Heart left ventricle (tissue), 13 donors: ENCODE measurements around the gene COX4I1.

ENCODE experiments used
- POLR2A ChIP-seq, 2 donors: fragments of 450-650 bp; IDR thresholded peaks; one replicate each; pipeline ENCODE4 v1.6.1; 2017; ENCODE audit warnings: antibody characterized with exemption in 2 of 2, mild to moderate bottlenecking in 2 of 2, moderate library complexity in 2 of 2
- TF ChIP-seq, protein P1 (sequence below), 12 donors: fragments of 200-600 bp; sonication (generic) in 4 of 12; IDR thresholded peaks; one replicate each; pipeline versions ENCODE4 v1.5.0 to v1.8.0; 2018 to 2022; ENCODE audit warnings: antibody characterized with exemption in 12 of 12, mild to moderate bottlenecking in 5 of 12
- donor health status: ischemic (EF 13 %, LVEDD 7.1; RV severe dilation, severe dysfunction).
- donor health status: DM: no; HTN: yes; CAD: no.
- donor health status: DM: no; HTN: no; CAD: no.
- donor health status: ischemic (EF 25% LVEDD 6.9; RV normal size, moderate dysfunction).
- donor health status: ischemic (EF 25% LVEDD 5.7; RV mildly dilated, moderate dysfunction).
- donor health status: ischemic (EF 35%, LVEDD 5.7; RV mildly dilated, moderate dysfunction).
- donor health status: nonischemic (EF 11% LVEDD 7.7; RV severe dilation, severe dysfunction).
- donor health status: DM: yes; HTN: yes; CAD: no.
- donor health status: PGD.
- donor health status: ischemic (EF 29% LVEDD 5.4; RV normal size, mild dysfunction).
- donor health status: nonischemic (EF 23%, LVEDD 6.1; RV moderate dilation, normal function).

GRCh38 chr16:85793662-85794298 is 5.7 kb upstream of the COX4I1 start:
- TF ChIP-seq, protein P1, sequence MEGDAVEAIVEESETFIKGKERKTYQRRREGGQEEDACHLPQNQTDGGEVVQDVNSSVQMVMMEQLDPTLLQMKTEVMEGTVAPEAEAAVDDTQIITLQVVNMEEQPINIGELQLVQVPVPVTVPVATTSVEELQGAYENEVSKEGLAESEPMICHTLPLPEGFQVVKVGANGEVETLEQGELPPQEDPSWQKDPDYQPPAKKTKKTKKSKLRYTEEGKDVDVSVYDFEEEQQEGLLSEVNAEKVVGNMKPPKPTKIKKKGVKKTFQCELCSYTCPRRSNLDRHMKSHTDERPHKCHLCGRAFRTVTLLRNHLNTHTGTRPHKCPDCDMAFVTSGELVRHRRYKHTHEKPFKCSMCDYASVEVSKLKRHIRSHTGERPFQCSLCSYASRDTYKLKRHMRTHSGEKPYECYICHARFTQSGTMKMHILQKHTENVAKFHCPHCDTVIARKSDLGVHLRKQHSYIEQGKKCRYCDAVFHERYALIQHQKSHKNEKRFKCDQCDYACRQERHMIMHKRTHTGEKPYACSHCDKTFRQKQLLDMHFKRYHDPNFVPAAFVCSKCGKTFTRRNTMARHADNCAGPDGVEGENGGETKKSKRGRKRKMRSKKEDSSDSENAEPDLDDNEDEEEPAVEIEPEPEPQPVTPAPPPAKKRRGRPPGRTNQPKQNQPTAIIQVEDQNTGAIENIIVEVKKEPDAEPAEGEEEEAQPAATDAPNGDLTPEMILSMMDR (IDR thresholded peaks at IDR 0.05), result no peak
- TF ChIP-seq POLR2A (IDR thresholded peaks at IDR 0.05), result no peak
